Omental fat pad (tissue), 4 donors: Measurements from ENCODE around the gene CMBL. TPM values are rescaled to one million over a fixed set of nuclear protein-coding genes. Genes with fewer than 3 reads are reported as not detected.

Experiments used
- ATAC-seq: fragments of 150-250 bp; one replicate; pipeline ENCODE4 v1.9.1; 2016; ENCODE audit warnings: mild to moderate bottlenecking, moderate library complexity; ENCODE audit not compliant: low FRiP score
- DNase-seq: peaks from one replicate; pipeline ENCODE4 v3.0.0-alpha.2; 2019; ENCODE audit warnings: low spot score
- total RNA-seq, 4 donors: library from RNA; depleted of rRNA; stranded (reverse); fragments of >200 nt; gene quantifications; one replicate each; pipeline ENCODE4 v1.1.0, GENCODE V29; 2016
- TF ChIP-seq, protein P1 (sequence below), 3 donors: fragments of 450-650 bp; IDR thresholded peaks; one replicate each; pipeline ENCODE4 v1.5.1; 2016 to 2017; ENCODE audit warnings: antibody characterized with exemption in 3 of 3, mild to moderate bottlenecking in 3 of 3, moderate library complexity in 2 of 3

The CMBL gene
- total RNA-seq, 4 donors from 2014 or later: 7.1 to 16.7 (median 8.7) TPM

- TF ChIP-seq, protein P1, sequence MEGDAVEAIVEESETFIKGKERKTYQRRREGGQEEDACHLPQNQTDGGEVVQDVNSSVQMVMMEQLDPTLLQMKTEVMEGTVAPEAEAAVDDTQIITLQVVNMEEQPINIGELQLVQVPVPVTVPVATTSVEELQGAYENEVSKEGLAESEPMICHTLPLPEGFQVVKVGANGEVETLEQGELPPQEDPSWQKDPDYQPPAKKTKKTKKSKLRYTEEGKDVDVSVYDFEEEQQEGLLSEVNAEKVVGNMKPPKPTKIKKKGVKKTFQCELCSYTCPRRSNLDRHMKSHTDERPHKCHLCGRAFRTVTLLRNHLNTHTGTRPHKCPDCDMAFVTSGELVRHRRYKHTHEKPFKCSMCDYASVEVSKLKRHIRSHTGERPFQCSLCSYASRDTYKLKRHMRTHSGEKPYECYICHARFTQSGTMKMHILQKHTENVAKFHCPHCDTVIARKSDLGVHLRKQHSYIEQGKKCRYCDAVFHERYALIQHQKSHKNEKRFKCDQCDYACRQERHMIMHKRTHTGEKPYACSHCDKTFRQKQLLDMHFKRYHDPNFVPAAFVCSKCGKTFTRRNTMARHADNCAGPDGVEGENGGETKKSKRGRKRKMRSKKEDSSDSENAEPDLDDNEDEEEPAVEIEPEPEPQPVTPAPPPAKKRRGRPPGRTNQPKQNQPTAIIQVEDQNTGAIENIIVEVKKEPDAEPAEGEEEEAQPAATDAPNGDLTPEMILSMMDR (IDR thresholded peaks at IDR 0.05): no peak
- ATAC-seq (no peak), DNase-seq (no peak)
Measured at GRCh38 chr5:10257870-10258269, 49.8 kb downstream of the CMBL start.

- ATAC-seq: no peak
- TF ChIP-seq, protein P1 (IDR thresholded peaks at IDR 0.05): no peak
Measured at GRCh38 chr5:10254686-10255085, 53.0 kb downstream of the CMBL start.

GRCh38 chr5:10253390-10253789 is 54.3 kb downstream of the CMBL start:
- TF ChIP-seq, protein P1 (IDR thresholded peaks at IDR 0.05): no peak
- DNase-seq: no peak
- no peak for ATAC-seq

More at GRCh38 chr5:10254686-10255085, 53.0 kb downstream of the CMBL start:
- no peak for DNase-seq

DNA sequence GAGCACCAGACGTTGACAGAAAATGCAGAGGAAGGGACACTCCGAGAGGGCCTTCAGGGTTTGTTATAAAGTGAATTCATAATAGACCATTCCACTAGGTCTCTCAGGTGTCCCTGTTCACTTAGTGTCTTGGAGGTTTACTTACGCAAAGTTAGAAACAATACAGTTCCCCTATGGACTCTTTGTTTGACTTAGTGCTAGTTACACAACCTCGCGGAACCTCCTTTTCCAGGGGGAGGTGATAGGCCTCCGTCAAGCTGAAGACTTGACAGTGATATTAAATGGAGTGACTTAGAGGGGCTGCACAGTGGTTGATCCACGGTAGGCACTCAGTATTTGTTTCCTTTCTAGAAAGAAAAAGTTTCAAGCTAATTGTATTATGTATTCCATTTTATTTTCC is 56.3 kb downstream of the CMBL start:
- TF ChIP-seq, protein P1 (IDR thresholded peaks at IDR 0.05): no peak
- no peak for DNase-seq
- ATAC-seq: no peak

- no peak for DNase-seq
- TF ChIP-seq, protein P1 (IDR thresholded peaks at IDR 0.05): no peak
Measured at GRCh38 chr5:10250806-10251276, 56.9 kb downstream of the CMBL start.

DNA sequence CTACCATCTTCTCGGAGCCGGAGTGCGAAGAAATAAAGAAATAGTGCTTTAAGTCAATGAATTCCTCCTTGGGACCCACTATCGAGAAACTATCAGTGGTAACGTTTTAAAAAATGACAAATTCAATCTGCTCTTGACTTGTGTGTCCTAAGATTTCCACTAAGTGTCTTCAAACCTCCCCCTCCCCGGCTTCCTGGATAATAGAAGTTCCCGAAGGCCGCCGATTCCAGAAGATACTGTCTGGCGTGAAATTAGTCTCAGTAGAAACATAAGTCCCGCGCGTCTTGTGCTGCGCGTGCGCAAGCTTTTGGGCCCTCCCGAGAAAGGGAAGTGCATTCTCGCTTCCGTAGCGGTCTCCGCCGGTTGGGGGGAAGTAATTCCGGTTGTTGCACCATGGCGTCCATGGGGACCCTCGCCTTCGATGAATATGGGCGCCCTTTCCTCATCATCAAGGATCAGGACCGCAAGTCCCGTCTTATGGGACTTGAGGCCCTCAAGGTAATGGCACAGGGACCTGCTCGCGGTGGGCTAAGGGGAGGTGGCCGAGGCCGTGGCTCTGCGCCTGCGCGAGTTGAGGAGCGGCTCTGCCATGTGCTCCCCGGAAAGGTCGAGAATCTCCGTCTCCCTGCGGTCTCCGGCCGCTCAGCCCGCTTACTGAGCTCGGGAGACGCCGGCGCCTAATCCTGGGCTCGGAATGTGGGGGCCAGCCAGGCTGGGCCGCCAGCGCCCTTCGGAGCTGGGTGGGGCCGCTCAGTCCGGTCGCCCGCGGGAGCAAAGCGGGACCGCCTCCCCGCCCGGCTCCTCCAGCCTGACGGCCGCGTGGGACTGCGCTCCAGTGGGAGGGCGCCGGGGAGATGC is 57.5 kb downstream of the CMBL start, which contains the start of gene CCT5:
Gene CCT5, plus strand, starts transcription at position 333 of the 858 bp plus-strand sequence. Its CDS starts 61 bp downstream, at position 394.
- TF ChIP-seq, protein P1 (IDR thresholded peaks at IDR 0.05): no peak
- ATAC-seq: peak; percentile 87
- DNase-seq: peak; percentile 60

More at GRCh38 chr5:10250806-10251276, 56.9 kb downstream of the CMBL start:
- ATAC-seq: no peak
